Muscle of arm (tissue), 12 donors: ENCODE results near the gene AP1G1. TPM values are rescaled to one million over a fixed set of nuclear protein-coding genes. Genes with fewer than 3 reads are reported as not detected.
"Not testable (repeated sequence)": the region's sequence is repeated elsewhere in the genome, so short reads cannot be mapped to it uniquely, and the experiment has no call there.

ENCODE experiments used
- DNase-seq: peaks from one replicate; pipeline ENCODE4 v3.0.0-alpha.2; 2013
- polyA plus RNA-seq, 12 donors: library from polyadenylated mRNA; unstranded; fragments of 120-200 nt; gene quantifications; one replicate each; pipeline ENCODE4 v1.2.1, GENCODE V29; 2013; ENCODE audit not compliant: insufficient read length in 12 of 12

The AP1G1 gene
- polyA plus RNA-seq, 12 donors = 38.1 to 92.7 (median 45.8) TPM; not detected in 1

GRCh38 chr16:71708696-71709095, 99.9 kb downstream of the AP1G1 start:
- DNase-seq = no peak

- no peak for DNase-seq
These were observed 101.4 kb downstream of the AP1G1 start for GRCh38 chr16:71707199-71707598.

- DNase-seq = no peak
These were observed 102.6 kb downstream of the AP1G1 start for GRCh38 chr16:71706046-71706445.

- DNase-seq = no peak
These were observed 105.3 kb downstream of the AP1G1 start for GRCh38 chr16:71703333-71703732.

GRCh38 chr16:71700831-71701230, 107.8 kb downstream of the AP1G1 start:
- no peak for DNase-seq

- no peak for DNase-seq
These were observed 110.1 kb downstream of the AP1G1 start for GRCh38 chr16:71698491-71698890.

- DNase-seq = no peak
These were observed 115.5 kb downstream of the AP1G1 start for GRCh38 chr16:71693164-71693563.

- DNase-seq = no peak
These were observed 118.7 kb downstream of the AP1G1 start for GRCh38 chr16:71689901-71690300.

GRCh38 chr16:71687861-71688260, 120.8 kb downstream of the AP1G1 start:
- DNase-seq = no peak

- DNase-seq = not testable (repeated sequence)
These were observed 124.4 kb downstream of the AP1G1 start for GRCh38 chr16:71684280-71684679.

GRCh38 chr16:71681360-71681759, 127.3 kb downstream of the AP1G1 start:
- DNase-seq = no peak

Other genes starting within 250 kb of the AP1G1 start
- gene TAT, start 231.7 kb downstream of the AP1G1 start, polyA plus RNA-seq = under 1 TPM in 4 of 12 donors, not detected in 8; 0.04 to 0.12 (median 0.07) TPM
- gene MARVELD3, start 182.7 kb downstream of the AP1G1 start, polyA plus RNA-seq = 1 to 10 TPM in 3 of 12 donors, under 1 TPM in 8, not detected in 1; 0.07 to 7.7 (median 0.29) TPM
- gene PHLPP2, start 84.1 kb downstream of the AP1G1 start, polyA plus RNA-seq = 10 to 100 TPM in 1 of 12 donors, 1 to 10 TPM in 10, not detected in 1; 4.8 to 20.0 (median 6.3) TPM
- 10 to 100 TPM in 11 of 12 donors, not detected in 1; 16.8 to 23.2 (median 19.2) TPM for gene ATXN1L, start 37.1 kb upstream of the AP1G1 start, polyA plus RNA-seq
- 10 to 100 TPM in 6 of 12 donors, 1 to 10 TPM in 4, not detected in 2; 8.9 to 14.2 (median 10.3) TPM for gene ZNF821, start 75.3 kb upstream of the AP1G1 start, polyA plus RNA-seq
- 100 to 1,000 TPM in 11 of 12 donors, not detected in 1; 118 to 236 (median 170) TPM for gene IST1, start 86.7 kb upstream of the AP1G1 start, polyA plus RNA-seq
- gene PKD1L3, start 191.6 kb upstream of the AP1G1 start, polyA plus RNA-seq = 1 to 10 TPM in 1 of 12 donors, under 1 TPM in 7, not detected in 4; 0.03 to 1.8 (median 0.07) TPM
- gene DHODH, start 199.9 kb upstream of the AP1G1 start, polyA plus RNA-seq = 10 to 100 TPM in 7 of 12 donors, 1 to 10 TPM in 4, not detected in 1; 6.9 to 16.8 (median 11.6) TPM
- gene HP, start 245.7 kb upstream of the AP1G1 start, polyA plus RNA-seq = 1 to 10 TPM in 2 of 12 donors, under 1 TPM in 8, not detected in 2; 0.12 to 2.7 (median 0.65) TPM